C4-2B (cell line): ENCODE results near the gene GPX2.

Experiments
- ZFX ChIP-seq: fragments of 450-650 bp; IDR thresholded peaks from 2 replicates; pipeline ENCODE4 v1.6.1; 2017
- TF ChIP-seq, protein P1 (sequence below): fragments of 450-650 bp; conservative IDR thresholded peaks from 2 replicates; pipeline ENCODE4 v1.5.1; 2017; ENCODE audit warnings: mild to moderate bottlenecking

DNA sequence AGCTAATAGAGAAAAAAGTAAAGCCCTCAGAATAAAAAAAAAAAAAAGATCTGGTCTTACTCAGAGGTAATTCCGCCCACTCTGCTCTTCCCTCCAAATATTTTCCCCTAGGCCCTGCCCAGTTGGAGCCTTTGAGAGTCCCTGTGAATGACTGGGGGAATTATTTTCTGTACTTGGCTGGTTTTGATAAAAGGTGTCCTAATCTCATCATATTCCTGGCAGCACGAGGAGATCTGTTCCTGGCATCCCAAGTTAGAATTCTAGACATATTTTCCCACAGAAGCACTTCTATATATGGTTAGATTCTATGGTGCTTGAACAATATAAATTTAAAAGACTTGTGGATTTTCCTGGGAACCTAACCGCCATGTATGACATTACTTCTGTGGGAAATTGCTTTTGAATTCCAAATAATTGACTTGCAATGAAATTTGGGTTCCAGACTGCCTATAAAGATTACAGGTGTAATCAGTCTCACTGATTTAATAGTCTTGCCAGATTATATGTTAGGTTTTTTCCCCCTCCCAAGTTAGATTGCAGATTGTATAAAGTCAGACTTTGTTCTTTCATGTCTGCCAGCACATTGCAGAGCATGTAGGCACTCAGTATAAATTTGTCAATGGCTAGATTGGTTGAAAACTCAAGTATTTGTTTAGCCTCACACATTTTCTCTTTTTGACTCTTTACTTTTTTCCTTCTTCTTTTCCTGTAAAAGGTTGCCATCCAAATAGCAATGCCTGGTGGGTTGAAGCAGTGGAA lies 12.3 kb downstream of the GPX2 start:
- TF ChIP-seq, protein P1, sequence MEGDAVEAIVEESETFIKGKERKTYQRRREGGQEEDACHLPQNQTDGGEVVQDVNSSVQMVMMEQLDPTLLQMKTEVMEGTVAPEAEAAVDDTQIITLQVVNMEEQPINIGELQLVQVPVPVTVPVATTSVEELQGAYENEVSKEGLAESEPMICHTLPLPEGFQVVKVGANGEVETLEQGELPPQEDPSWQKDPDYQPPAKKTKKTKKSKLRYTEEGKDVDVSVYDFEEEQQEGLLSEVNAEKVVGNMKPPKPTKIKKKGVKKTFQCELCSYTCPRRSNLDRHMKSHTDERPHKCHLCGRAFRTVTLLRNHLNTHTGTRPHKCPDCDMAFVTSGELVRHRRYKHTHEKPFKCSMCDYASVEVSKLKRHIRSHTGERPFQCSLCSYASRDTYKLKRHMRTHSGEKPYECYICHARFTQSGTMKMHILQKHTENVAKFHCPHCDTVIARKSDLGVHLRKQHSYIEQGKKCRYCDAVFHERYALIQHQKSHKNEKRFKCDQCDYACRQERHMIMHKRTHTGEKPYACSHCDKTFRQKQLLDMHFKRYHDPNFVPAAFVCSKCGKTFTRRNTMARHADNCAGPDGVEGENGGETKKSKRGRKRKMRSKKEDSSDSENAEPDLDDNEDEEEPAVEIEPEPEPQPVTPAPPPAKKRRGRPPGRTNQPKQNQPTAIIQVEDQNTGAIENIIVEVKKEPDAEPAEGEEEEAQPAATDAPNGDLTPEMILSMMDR, result no peak
- TF ChIP-seq ZFX, result no peak
